ENCODE data around the gene EXOC2.

EXOC2 gene

DNA sequence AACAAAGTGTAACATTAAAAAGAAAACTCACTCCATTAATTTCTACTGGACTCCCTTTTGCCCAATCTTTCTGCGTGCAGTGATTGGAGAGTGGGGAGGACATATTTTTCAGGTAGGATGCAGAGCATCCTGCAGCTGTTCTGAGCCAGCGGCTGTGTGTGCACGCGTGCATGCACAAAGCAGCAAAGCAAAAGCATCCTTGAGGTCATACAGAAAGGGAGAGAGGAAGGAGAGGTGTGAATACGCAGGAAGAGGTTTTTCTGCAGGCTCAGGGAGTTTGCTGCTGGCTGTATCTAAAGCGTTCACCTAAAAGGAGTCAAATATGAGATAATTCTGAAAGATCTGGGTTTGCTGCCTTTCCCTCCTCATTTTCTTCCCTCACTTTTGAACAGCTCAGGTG is 144.4 kb downstream of the EXOC2 start:
- Histone ChIP-seq H3K9ac (ENCODE audit: low read depth, low read length) (no peak overlapping the region), H3K36me3 (ENCODE audit: insufficient read depth, low read length) (peaks cover 3% of the 10 kb centered on the region), H3K4me1 (ENCODE audit: insufficient read depth, low read length) (peaks cover 19% of the 10 kb centered on the region), H3K9me3 (ENCODE audit: control insufficient read depth, insufficient read depth, low read length) (no peaks in the 10 kb centered on the region)

GRCh38 chr6:548091-548490 is 144.8 kb downstream of the EXOC2 start:
- no peak overlapping the region for H3K9ac ChIP-seq (ENCODE audit: low read depth, low read length)
- no peaks in the 10 kb centered on the region for H3K9me3 ChIP-seq (ENCODE audit: control insufficient read depth, insufficient read depth, low read length)
- H3K4me1 ChIP-seq (ENCODE audit: insufficient read depth, low read length): peaks cover 19% of the 10 kb centered on the region
- peaks cover 3% of the 10 kb centered on the region for H3K36me3 ChIP-seq (ENCODE audit: insufficient read depth, low read length)

DNA sequence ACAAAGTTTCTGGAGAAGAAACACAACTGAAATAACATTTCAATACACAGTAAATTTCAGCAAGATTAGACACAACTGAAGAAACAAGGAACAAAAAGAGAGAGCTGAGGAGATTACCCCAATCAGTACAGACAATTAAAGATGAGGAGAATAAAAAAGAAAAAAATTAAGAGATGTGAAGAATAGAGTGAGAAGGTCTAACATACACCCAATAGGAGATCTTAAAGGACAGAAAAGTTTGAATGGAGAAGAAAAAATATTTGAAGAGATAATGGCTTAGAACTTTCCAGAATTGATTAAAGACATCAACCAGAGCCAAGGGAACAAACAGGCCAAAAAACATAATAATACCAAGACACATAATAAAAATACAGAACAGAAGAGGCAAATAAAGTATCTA is 152.4 kb downstream of the EXOC2 start:
- no peaks in the 10 kb centered on the region for H3K4me1 ChIP-seq (ENCODE audit: insufficient read depth, low read length)
- peaks cover 4% of the 10 kb centered on the region; the same call in 1 of the 2 replicates for H3K36me3 ChIP-seq (ENCODE audit: insufficient read depth, low read length)
- peaks cover 9% of the 10 kb centered on the region; the same call in 1 of the 2 replicates for H3K9me3 ChIP-seq (ENCODE audit: control insufficient read depth, insufficient read depth, low read length)
- H3K9ac ChIP-seq (ENCODE audit: low read depth, low read length): no peak overlapping the region

GRCh38 chr6:537114-537513 is 155.8 kb downstream of the EXOC2 start:
- H3K4me1 ChIP-seq (ENCODE audit: insufficient read depth, low read length): no peaks in the 10 kb centered on the region
- H3K36me3 ChIP-seq (ENCODE audit: insufficient read depth, low read length): 0 out of 2 replicates have a peak, but pooled peaks cover 4% of the 10 kb centered on the region
- peaks cover 9% of the 10 kb centered on the region; the same call in 1 of the 2 replicates for H3K9me3 ChIP-seq (ENCODE audit: control insufficient read depth, insufficient read depth, low read length)
- H3K9ac ChIP-seq (ENCODE audit: low read depth, low read length): no peak overlapping the region

DNA sequence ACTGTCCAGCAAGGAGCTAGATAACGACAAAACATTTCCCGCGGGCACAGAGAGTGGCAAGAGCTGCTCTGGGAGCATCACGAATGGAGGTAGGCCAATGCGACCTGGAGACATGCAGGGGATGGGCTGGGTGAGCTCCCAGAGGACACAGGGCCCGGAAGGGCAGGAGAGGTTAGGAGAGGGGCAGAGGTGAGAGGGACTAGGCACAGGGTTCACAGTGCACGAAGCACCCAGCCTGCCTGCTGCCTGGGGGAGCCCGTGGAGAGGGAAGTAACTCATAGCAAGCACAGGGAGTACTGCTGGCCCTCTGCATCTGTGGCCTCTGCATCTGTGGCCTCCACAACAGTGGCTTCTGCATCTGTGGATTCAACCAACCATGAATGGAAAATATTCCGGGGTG is 162.5 kb downstream of the EXOC2 start:
- no peaks in the 10 kb centered on the region for H3K4me1 ChIP-seq (ENCODE audit: insufficient read depth, low read length)
- no peaks in the 10 kb centered on the region for H3K36me3 ChIP-seq (ENCODE audit: insufficient read depth, low read length)
- no peaks in the 10 kb centered on the region for H3K9me3 ChIP-seq (ENCODE audit: control insufficient read depth, insufficient read depth, low read length)
- H3K9ac ChIP-seq (ENCODE audit: low read depth, low read length): no peak overlapping the region

DNA sequence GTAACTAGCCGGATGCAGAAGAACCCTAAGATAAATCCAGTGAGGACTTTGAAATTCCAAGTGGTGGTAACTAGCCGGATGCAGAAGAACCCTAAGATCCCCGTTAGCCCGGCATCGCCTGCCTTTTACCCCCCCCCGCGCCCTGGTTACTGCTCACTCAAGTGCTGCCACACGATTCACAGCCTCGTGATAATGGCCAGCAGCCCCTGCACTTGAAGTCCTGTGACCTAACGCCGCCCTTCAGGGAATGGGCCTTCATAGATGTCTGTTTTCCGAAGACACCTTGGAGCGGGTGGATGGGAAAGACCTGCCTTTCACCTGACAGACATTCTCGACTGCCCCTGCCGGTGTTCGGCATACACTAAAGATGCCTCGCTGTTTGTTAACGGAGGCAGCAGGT is 163.9 kb downstream of the EXOC2 start:
- H3K36me3 ChIP-seq (ENCODE audit: insufficient read depth, low read length): no peaks in the 10 kb centered on the region
- H3K9ac ChIP-seq (ENCODE audit: low read depth, low read length): no peak overlapping the region
- no peaks in the 10 kb centered on the region for H3K9me3 ChIP-seq (ENCODE audit: control insufficient read depth, insufficient read depth, low read length)
- no peaks in the 10 kb centered on the region for H3K4me1 ChIP-seq (ENCODE audit: insufficient read depth, low read length)

- Histone ChIP-seq H3K9me3 (ENCODE audit: control insufficient read depth, insufficient read depth, low read length) (no peaks in the 10 kb centered on the region), H3K9ac (ENCODE audit: low read depth, low read length) (no peak overlapping the region), H3K36me3 (ENCODE audit: insufficient read depth, low read length) (no peaks in the 10 kb centered on the region), H3K4me1 (ENCODE audit: insufficient read depth, low read length) (no peaks in the 10 kb centered on the region)
Measured at GRCh38 chr6:527989-528673, 164.8 kb downstream of the EXOC2 start.

GRCh38 chr6:524803-525202 is 168.1 kb downstream of the EXOC2 start:
- H3K4me1 ChIP-seq (ENCODE audit: insufficient read depth, low read length): no peaks in the 10 kb centered on the region
- no peaks in the 10 kb centered on the region; the same call in 1 of the 2 replicates for H3K9me3 ChIP-seq (ENCODE audit: control insufficient read depth, insufficient read depth, low read length)
- no peak overlapping the region for H3K9ac ChIP-seq (ENCODE audit: low read depth, low read length)
- no peaks in the 10 kb centered on the region for H3K36me3 ChIP-seq (ENCODE audit: insufficient read depth, low read length)

DNA sequence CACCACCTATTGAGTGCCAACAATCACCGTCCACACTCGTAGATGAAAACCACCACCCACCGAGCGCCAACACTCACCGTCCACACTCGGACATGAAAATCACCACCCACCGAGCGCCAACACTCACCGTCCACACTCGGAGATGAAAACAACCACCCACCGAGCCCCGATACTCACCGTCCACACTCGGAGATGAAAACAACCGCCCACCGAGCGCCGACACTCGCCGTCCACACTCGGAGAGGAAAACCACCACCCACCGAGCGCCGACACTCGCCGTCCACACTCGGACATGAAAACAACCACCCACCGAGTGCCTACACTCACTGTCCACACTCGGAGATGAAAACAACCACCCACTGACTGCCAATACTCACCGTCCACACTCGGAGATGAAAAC is 172.1 kb downstream of the EXOC2 start:
- Histone ChIP-seq H3K36me3 (ENCODE audit: insufficient read depth, low read length) (no peaks in the 10 kb centered on the region), H3K4me1 (ENCODE audit: insufficient read depth, low read length) (no peaks in the 10 kb centered on the region), H3K9ac (ENCODE audit: low read depth, low read length) (no peak overlapping the region), H3K9me3 (ENCODE audit: control insufficient read depth, insufficient read depth, low read length) (no peaks in the 10 kb centered on the region; the same call in 1 of the 2 replicates)

GRCh38 chr6:518218-518617 is 174.7 kb downstream of the EXOC2 start:
- peaks cover 5% of the 10 kb centered on the region; the same call in 1 of the 2 replicates for H3K4me1 ChIP-seq (ENCODE audit: insufficient read depth, low read length)
- H3K9ac ChIP-seq (ENCODE audit: low read depth, low read length): no peak overlapping the region
- no peaks in the 10 kb centered on the region for H3K36me3 ChIP-seq (ENCODE audit: insufficient read depth, low read length)
- no peaks in the 10 kb centered on the region; the same call in 1 of the 2 replicates for H3K9me3 ChIP-seq (ENCODE audit: control insufficient read depth, insufficient read depth, low read length)

GRCh38 chr6:516213-516612 is 176.7 kb downstream of the EXOC2 start:
- Histone ChIP-seq H3K36me3 (ENCODE audit: insufficient read depth, low read length) (no peaks in the 10 kb centered on the region), H3K4me1 (ENCODE audit: insufficient read depth, low read length) (peaks cover 5% of the 10 kb centered on the region; the same call in 1 of the 2 replicates), H3K9ac (ENCODE audit: low read depth, low read length) (no peak overlapping the region), H3K9me3 (ENCODE audit: control insufficient read depth, insufficient read depth, low read length) (no peaks in the 10 kb centered on the region)

DNA sequence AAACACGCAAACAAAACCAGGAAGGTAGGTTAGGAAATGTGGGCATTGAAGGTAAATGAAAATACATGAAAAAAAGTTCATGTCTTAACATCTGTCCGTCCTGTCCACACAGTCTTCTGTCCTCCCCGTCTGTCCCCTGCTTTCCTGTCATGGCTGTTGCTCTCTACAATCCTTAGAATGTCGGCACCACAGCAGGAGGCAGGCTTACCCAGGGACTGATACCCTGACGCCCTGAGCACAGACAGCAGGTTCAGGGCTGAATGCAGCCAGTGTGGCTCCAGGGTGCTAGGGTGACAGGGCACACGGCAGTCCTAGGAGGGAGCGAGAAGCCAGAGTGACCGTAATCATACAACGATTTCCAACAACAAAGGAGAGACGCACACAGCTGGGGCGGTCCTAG is 177.7 kb downstream of the EXOC2 start:
- H3K4me1 ChIP-seq (ENCODE audit: insufficient read depth, low read length): peaks cover 5% of the 10 kb centered on the region; the same call in 1 of the 2 replicates

DNA sequence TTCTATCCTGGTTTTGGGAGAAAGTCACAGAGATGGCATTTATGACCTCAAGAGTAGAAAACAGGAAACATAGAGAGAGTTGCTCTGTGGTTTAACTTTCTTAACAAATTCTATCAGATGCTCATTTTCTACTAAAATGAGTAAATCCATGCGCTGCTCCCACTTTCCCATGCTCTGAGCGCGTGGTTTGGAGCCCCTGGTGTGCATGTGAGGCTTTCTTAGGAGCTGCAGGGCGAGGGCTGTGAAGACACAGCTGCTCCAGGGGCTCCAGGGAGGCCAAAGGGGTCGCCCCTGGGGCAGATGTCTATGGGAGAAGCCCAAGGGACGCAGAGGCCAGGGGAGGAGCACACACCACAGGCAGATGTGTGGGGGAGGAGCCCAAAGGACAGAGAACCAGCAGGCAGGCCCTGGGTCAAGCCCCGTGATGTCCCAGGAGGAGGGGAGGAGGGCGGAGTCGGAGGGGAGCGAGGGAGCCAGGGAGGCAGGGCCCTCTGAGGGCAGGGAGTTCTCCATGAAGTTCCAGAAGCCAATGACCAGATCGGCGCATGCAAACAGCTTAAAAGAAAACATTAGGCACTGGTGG is 178.5 kb downstream of the EXOC2 start:
- H3K4me1 ChIP-seq (ENCODE audit: insufficient read depth, low read length): peaks cover 5% of the 10 kb centered on the region; the same call in 1 of the 2 replicates
- no peaks in the 10 kb centered on the region for H3K36me3 ChIP-seq (ENCODE audit: insufficient read depth, low read length)
- no peak overlapping the region for H3K9ac ChIP-seq (ENCODE audit: low read depth, low read length)
- no peaks in the 10 kb centered on the region for H3K9me3 ChIP-seq (ENCODE audit: control insufficient read depth, insufficient read depth, low read length)

More for the DNA sequence above, 177.7 kb downstream of the EXOC2 start:
- Histone ChIP-seq H3K36me3 (ENCODE audit: insufficient read depth, low read length) (no peaks in the 10 kb centered on the region), H3K9ac (ENCODE audit: low read depth, low read length) (no peak overlapping the region), H3K9me3 (ENCODE audit: control insufficient read depth, insufficient read depth, low read length) (no peaks in the 10 kb centered on the region)

GRCh38 chr6:513961-514360 is 179.0 kb downstream of the EXOC2 start:
- Histone ChIP-seq H3K36me3 (ENCODE audit: insufficient read depth, low read length) (no peaks in the 10 kb centered on the region), H3K9ac (ENCODE audit: low read depth, low read length) (no peak overlapping the region), H3K9me3 (ENCODE audit: control insufficient read depth, insufficient read depth, low read length) (no peaks in the 10 kb centered on the region), H3K4me1 (ENCODE audit: insufficient read depth, low read length) (peaks cover 7% of the 10 kb centered on the region; the same call in 1 of the 2 replicates)

- Histone ChIP-seq H3K9ac (ENCODE audit: low read depth, low read length) (no peak overlapping the region), H3K9me3 (ENCODE audit: control insufficient read depth, insufficient read depth, low read length) (no peaks in the 10 kb centered on the region), H3K36me3 (ENCODE audit: insufficient read depth, low read length) (no peaks in the 10 kb centered on the region), H3K4me1 (ENCODE audit: insufficient read depth, low read length) (peaks cover 9% of the 10 kb centered on the region; the same call in 1 of the 2 replicates)
Measured at GRCh38 chr6:513058-513457, 179.9 kb downstream of the EXOC2 start.

Measured in ES-I3 (cell line).